PC-9 (cell line): ENCODE results near the gene DNTTIP2. TPM values are rescaled to one million over a fixed set of nuclear protein-coding genes. Genes with fewer than 3 reads are reported as not detected.

Experiments used
- BruUV-seq: library from RNA; stranded (reverse); fragments of 400-500 nt; replicated peaks from 2 replicates; lab custom pipeline; 2021; lab: Mats Ljungman, UMichigan
- CTCF ChIA-PET: fragments of 300-600 bp; sonication (Branson Sonifier 250); formaldehyde crosslinking; loops from one replicate; lab custom pipeline; 2022; ENCODE audit warnings: antibody characterized with exemption; lab: Charles Lee
- POLR2A ChIA-PET: fragments of 300-600 bp; sonication (Branson Sonifier 250); formaldehyde crosslinking; loops from one replicate; lab custom pipeline; 2022; ENCODE audit warnings: antibody characterized with exemption; ENCODE audit not compliant: unreplicated experiment; lab: Charles Lee
- DNase-seq, 2 experiments: peaks; one replicate each; pipeline versions ENCODE4 v3.0.0 to v3.0.0-alpha.2; 2015 to 2022; ENCODE audit warnings: mixed read lengths in 1 of 2
- H2AFZ ChIP-seq: fragments of 200-600 bp; sonication (generic); 2 replicates; pipeline ENCODE4 v1.8.1; 2017; ENCODE audit warnings: antibody characterized with exemption
- H3F3A ChIP-seq: fragments of 200-600 bp; sonication (generic); 2 replicates; pipeline ENCODE4 v1.8.1; 2017; ENCODE audit warnings: antibody characterized with exemption, mild to moderate bottlenecking, low read depth; ENCODE audit not compliant: insufficient read depth
- H3K27ac ChIP-seq: fragments of 200-600 bp; sonication (generic); 2 replicates; pipeline ENCODE4 v1.6.1; 2016; ENCODE audit warnings: mixed run types
- H3K27me3 ChIP-seq: fragments of 200-600 bp; sonication (generic); 2 replicates; pipeline ENCODE4 v1.6.1; 2016; ENCODE audit warnings: low read depth, mixed run types; ENCODE audit not compliant: insufficient read depth
- H3K36me3 ChIP-seq: fragments of 200-600 bp; sonication (generic); 2 replicates; pipeline ENCODE4 v1.6.1; 2016; ENCODE audit warnings: low read depth, mixed run types
- H3K4me1 ChIP-seq: fragments of 200-600 bp; sonication (generic); replicated peaks from 2 replicates; pipeline ENCODE4 v1.6.1; 2016; ENCODE audit warnings: mixed run types; ENCODE audit not compliant: insufficient read depth
- H3K4me2 ChIP-seq: fragments of 200-600 bp; sonication (generic); 2 replicates; pipeline ENCODE4 v1.6.1; 2017; ENCODE audit warnings: mixed run types
- H3K4me3 ChIP-seq: fragments of 200-600 bp; sonication (generic); 2 replicates; pipeline ENCODE4 v1.6.1; 2016; ENCODE audit warnings: mixed run types
- H3K79me2 ChIP-seq: fragments of 200-600 bp; sonication (generic); 2 replicates; pipeline ENCODE4 v1.6.1; 2017; ENCODE audit warnings: low read depth, mixed run types
- H3K9me2 ChIP-seq: fragments of 200-600 bp; sonication (generic); 2 replicates; pipeline ENCODE4 v1.8.1; 2017; ENCODE audit warnings: mild to moderate bottlenecking; ENCODE audit not compliant: insufficient read depth
- H3K9me3 ChIP-seq: fragments of 200-600 bp; sonication (generic); 2 replicates; pipeline ENCODE4 v1.8.1; 2016; ENCODE audit warnings: low read depth; ENCODE audit not compliant: insufficient read depth
- H4K20me1 ChIP-seq: fragments of 200-600 bp; sonication (generic); 2 replicates; pipeline ENCODE4 v1.8.1; 2017; ENCODE audit not compliant: insufficient read depth
- CTCF ChIP-seq: fragments of 200-600 bp; sonication (generic); conservative IDR thresholded peaks from 2 replicates; pipeline ENCODE4 v1.6.1; 2017; ENCODE audit warnings: mixed run types, antibody characterized with exemption, mild to moderate bottlenecking, moderate library complexity
- EZH2 ChIP-seq: fragments of 200-600 bp; sonication (generic); IDR thresholded peaks from 2 replicates; pipeline ENCODE4 v1.8.0; 2017; ENCODE audit warnings: antibody characterized with exemption, low read depth
- intact Hi-C: fragments of 100-400 bp; cut with micrococcal nuclease; formaldehyde crosslinking; loops from one replicate; pipeline ENCODE4 v1.10.0; 2022; ENCODE audit not compliant: unreplicated experiment
- microRNA-seq: library from miRNA; unstranded; fragments of <30 nt; microRNA quantifications from one replicate; pipeline ENCODE4 v1.2.0, GENCODE V29; 2021; ENCODE audit warnings: borderline number of aligned reads, borderline replicate concordance
- total RNA-seq: library from RNA; stranded (reverse); gene quantifications from 2 replicates; pipeline ENCODE4 v1.2.3, GENCODE V29; 2021

DNTTIP2 gene
- total RNA-seq, 1 experiment from 2014 or later: 85.7 TPM

GRCh38 chr1:93816970-93817678 is 61.9 kb downstream of the DNTTIP2 start:
- TF ChIP-seq CTCF: no peak
- TF ChIP-seq EZH2: no peak
- peaks cover 78% of the 10 kb centered on the region for H3K4me1 ChIP-seq
- POLR2A ChIA-PET: interaction anchor here (0.6 to 1.1 kb wide), 3 partner anchors 31 to 141 kb away, joined by 3 to 27 read pairs (median 3); no protein-coding TSS in a partner anchor
- CTCF ChIA-PET: interaction anchor here (0.6 to 4.7 kb wide), 7 partner anchors 10 to 245 kb away, joined by 3 to 47 read pairs (median 6); no protein-coding TSS in a partner anchor
- BruUV-seq: no TSS peak
- no peaks in the 10 kb centered on the region for H3K9me2 ChIP-seq
- peaks cover 32% of the 10 kb centered on the region for H3F3A ChIP-seq
- H3K27ac ChIP-seq: peak overlapping the region; percentile 25; the same call in 1 of the 2 replicates
- no peaks in the 10 kb centered on the region for H3K27me3 ChIP-seq
- DNase-seq: peak in 1 of 2 experiments; percentile 40
- H2AFZ ChIP-seq: no peak overlapping the region
- H3K9me3 ChIP-seq: no peaks in the 10 kb centered on the region
- no peaks in the 10 kb centered on the region for H3K36me3 ChIP-seq
- H3K4me2 ChIP-seq: peak overlapping the region; percentile 45
- H3K4me3 ChIP-seq: no peak overlapping the region
- intact Hi-C loops: no loop called here
- H4K20me1 ChIP-seq: no peaks in the 10 kb centered on the region
- peaks cover 13% of the 10 kb centered on the region; the same call in 1 of the 2 replicates for H3K79me2 ChIP-seq

Small RNA genes lying within 50 kb of the gene (microRNA-seq; reads per million reads assigned to microRNA genes)
- 33.7 reads per million, percentile 37 among the genes with 10 or more reads in this experiment for gene MIR760

Other genes with a start within 250 kb of the DNTTIP2 start
- gene BCAR3, start 197.4 kb downstream of the DNTTIP2 start, total RNA-seq: 62.5 and 70.0 TPM in 2 replicates
- gene GCLM, start 30.2 kb upstream of the DNTTIP2 start, total RNA-seq: 270 and 272 TPM in 2 replicates
- 20.0 and 20.8 TPM in 2 replicates for gene ABCA4, start 241.9 kb upstream of the DNTTIP2 start, total RNA-seq